C4-2B (cell line): ENCODE measurements around the gene LRWD1.

ENCODE experiments used
- CTCF ChIP-seq: fragments of 450-650 bp; conservative IDR thresholded peaks from 2 replicates; pipeline ENCODE4 v1.5.1; 2017; ENCODE audit warnings: mild to moderate bottlenecking
- ZFX ChIP-seq: fragments of 450-650 bp; IDR thresholded peaks from 2 replicates; pipeline ENCODE4 v1.6.1; 2017

GRCh38 chr7:102467581-102468477, 3.0 kb downstream of the LRWD1 start:
- no peak for TF ChIP-seq CTCF
- TF ChIP-seq ZFX: no peak
